ENCODE measurements around the gene C19orf12.

The C19orf12 gene

DNA sequence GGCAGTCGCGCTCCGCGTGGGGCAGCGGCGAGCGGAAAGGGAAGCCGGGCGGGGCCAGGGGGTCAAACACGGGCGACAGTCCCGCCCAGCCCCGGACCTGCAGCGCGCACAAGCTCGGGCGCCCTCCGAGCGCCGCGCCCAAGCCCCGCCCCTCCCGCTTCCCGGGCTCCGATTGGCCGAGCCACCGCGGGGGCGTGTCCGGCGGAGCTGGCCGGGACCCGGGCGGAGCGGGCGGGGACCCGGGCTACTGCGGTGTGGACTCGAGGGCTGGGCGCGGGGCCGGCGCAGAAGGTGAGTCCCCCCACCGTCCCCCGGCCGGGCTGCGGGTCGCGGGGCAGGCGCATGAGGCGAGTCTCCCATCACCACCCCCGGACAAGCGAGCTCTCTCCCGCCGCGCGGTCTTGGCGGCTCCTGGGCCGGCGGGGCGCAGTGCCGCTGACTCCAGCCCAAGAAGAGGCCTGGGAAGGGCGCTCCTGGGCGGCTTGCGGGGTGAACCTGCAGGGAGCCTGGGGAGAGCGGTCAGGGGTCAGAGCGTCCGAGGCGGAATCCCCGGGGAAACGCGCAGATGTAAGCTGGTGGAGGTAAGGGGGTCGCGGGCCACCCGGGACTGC lies 49.7 kb downstream of the C19orf12 start, which contains the start of gene PLEKHF1:
PLEKHF1 (plus strand) TSS at position 247 of the 611 bp plus-strand sequence. CDS start 8,379 bp downstream, outside the sequence.
- no peak for DNase-seq (ENCODE audit: low read depth, low spot score)
- ChIA-PET CTCF (interaction anchor here (1.0 to 10.2 kb wide), 5 partner anchors 9 to 57 kb away, joined by 4 to 140 read pairs (median 9); partner anchors contain the start of genes C19orf12 and POP4), POLR2A (interaction anchor here (0.7 to 1.3 kb wide), 2 partner anchors 59 to 64 kb away, joined by 3 to 5 read pairs; partner anchors contain the start of gene POP4)
- peak within 1 kb of the TSS; percentile 82 for H3K4me3 ChIP-seq (ENCODE audit: low read depth, low read length)
- TF ChIP-seq CTCF (IDR thresholded peaks at IDR 0.05; ENCODE audit: insufficient read depth, low read length, missing control alignments), result no peak

GRCh38 chr19:29664753-29665214 lies 50.3 kb downstream of the C19orf12 start:
- CTCF ChIA-PET, result interaction anchor here (1.0 to 10.2 kb wide), 4 partner anchors 17 to 56 kb away, joined by 4 to 140 read pairs (median 16); partner anchors contain the start of genes C19orf12 and POP4
- H3K4me3 ChIP-seq (ENCODE audit: low read depth, low read length), result peak overlapping the region; percentile 82
- POLR2A ChIA-PET, result interaction anchor here (0.7 to 1.3 kb wide), 2 partner anchors 58 to 64 kb away, joined by 3 to 5 read pairs; partner anchors contain the start of gene POP4
- no peak for TF ChIP-seq CTCF (IDR thresholded peaks at IDR 0.05; ENCODE audit: insufficient read depth, low read length, missing control alignments)
- DNase-seq (ENCODE audit: low read depth, low spot score), result no peak

DNA sequence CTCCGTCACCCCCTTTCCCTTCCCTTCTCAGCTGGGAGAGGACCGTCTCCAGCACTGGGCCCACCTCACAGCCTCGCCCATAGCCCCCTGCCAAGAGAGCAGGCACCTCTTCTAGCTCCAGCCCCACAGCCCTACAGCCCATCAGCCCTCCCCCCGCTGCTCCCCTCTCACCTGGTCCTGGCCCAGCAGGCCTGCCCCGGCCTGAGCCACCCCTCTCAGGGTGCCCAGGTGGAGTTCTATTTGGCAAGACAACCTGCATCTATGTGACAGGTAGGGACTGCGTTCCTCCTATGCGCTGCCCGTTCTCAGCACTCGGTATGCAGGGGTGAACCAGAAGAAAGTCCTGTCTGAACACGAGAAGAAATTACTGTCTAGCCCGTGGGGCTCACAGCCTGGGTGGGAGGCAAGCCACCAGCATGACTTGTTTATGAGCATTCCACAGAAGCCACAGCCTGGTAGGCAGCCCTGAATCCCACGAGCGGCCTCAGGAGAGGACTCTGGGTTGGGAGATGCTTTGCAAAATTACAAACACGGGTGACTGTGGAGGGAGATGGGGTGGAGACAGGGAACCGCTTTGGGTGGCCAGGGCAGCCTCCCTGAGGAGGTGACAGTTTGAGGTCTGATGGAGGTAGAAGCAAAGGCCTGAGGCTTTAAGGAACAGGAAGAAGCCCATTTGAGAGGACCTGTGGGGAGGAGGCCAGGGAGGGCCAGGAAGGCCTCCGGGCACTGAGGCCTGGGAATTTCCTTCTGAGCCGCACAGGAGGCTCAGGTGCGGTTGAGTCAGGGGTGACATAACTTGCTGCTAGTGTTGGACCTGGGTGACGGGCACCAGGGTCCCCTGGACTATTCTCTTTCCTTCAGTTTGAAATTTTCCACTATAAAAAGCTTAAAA lies 51.0 kb downstream of the C19orf12 start:
- ChIA-PET CTCF (interaction anchor here (1.0 to 10.2 kb wide), 6 partner anchors 26 to 55 kb away, joined by 3 to 140 read pairs (median 16); partner anchors contain the start of genes C19orf12 and POP4), POLR2A (interaction anchor here (2.3 kb wide), 1 partner anchor 58 kb away, joined by 5 read pairs; the partner anchor contains the start of gene POP4)
- no peak for DNase-seq (ENCODE audit: low read depth, low spot score)
- no peak for TF ChIP-seq CTCF (IDR thresholded peaks at IDR 0.05; ENCODE audit: insufficient read depth, low read length, missing control alignments)
- no peak overlapping the region for H3K4me3 ChIP-seq (ENCODE audit: low read depth, low read length)

GRCh38 chr19:29662604-29663404 lies 52.3 kb downstream of the C19orf12 start:
- DNase-seq (ENCODE audit: low read depth, low spot score), result peak; percentile 63
- CTCF ChIA-PET, result interaction anchor here (1.0 to 10.2 kb wide), 9 partner anchors 9 to 54 kb away, joined by 3 to 140 read pairs (median 4); partner anchors contain the start of genes C19orf12 and POP4
- no peak for TF ChIP-seq CTCF (IDR thresholded peaks at IDR 0.05; ENCODE audit: insufficient read depth, low read length, missing control alignments)

GRCh38 chr19:29662278-29662603 lies 52.8 kb downstream of the C19orf12 start:
- TF ChIP-seq CTCF (IDR thresholded peaks at IDR 0.05; ENCODE audit: insufficient read depth, low read length, missing control alignments), result no peak

More at GRCh38 chr19:29662604-29663404, 52.3 kb downstream of the C19orf12 start:
- H3K4me3 ChIP-seq (ENCODE audit: low read depth, low read length), result peak overlapping the region; percentile 34
- POLR2A ChIA-PET, result interaction anchor here (0.5 to 2.3 kb wide), 6 partner anchors 19 to 181 kb away, joined by 3 to 5 read pairs (median 3); partner anchors contain the start of gene POP4

More at GRCh38 chr19:29662278-29662603, 52.8 kb downstream of the C19orf12 start:
- DNase-seq (ENCODE audit: low read depth, low spot score), result no peak
- peak overlapping the region; percentile 34 for H3K4me3 ChIP-seq (ENCODE audit: low read depth, low read length)
- ChIA-PET POLR2A (interaction anchor here (0.5 to 2.3 kb wide), 6 partner anchors 19 to 182 kb away, joined by 3 to 5 read pairs (median 3); partner anchors contain the start of gene POP4), CTCF (interaction anchor here (1.0 to 10.2 kb wide), 7 partner anchors 10 to 54 kb away, joined by 3 to 140 read pairs (median 4); partner anchors contain the start of genes C19orf12 and POP4)
